H1 (cell line): ENCODE data around the gene CRYBG1. TPM values are rescaled to one million over a fixed set of nuclear protein-coding genes. Genes with fewer than 3 reads are reported as not detected.
"Not testable (repeated sequence)": the region's sequence is repeated elsewhere in the genome, so short reads cannot be mapped to it uniquely, and the experiment has no call there.

Source experiments
- CTCF ChIA-PET: fragments of 300-600 bp; sonication (Branson Sonifier 250); formaldehyde crosslinking; loops from one replicate; lab custom pipeline; 2021; ENCODE audit not compliant: partially characterized antibody; lab: Charles Lee
- POLR2A ChIA-PET: fragments of 300-600 bp; sonication (Branson Sonifier 250); formaldehyde crosslinking; loops from one replicate; lab custom pipeline; 2021; ENCODE audit warnings: inconsistent platforms; ENCODE audit not compliant: partially characterized antibody; lab: Charles Lee
- DNase-seq, 2 experiments: peaks; one replicate each; pipeline versions ENCODE4 v3.0.0 to v3.0.0-alpha.2; 2010 to 2022; ENCODE audit warnings: low spot score in 2 of 2, low read depth in 1 of 2, mixed read lengths in 1 of 2
- FAIRE-seq: peaks from 2 replicates; lab custom pipeline; 2011; peaks lifted over from hg19 to GRCh38; lab: Jason Lieb, UNC
- H2AFZ ChIP-seq: 2 replicates; pipeline ENCODE4 v1.8.1; 2012; ENCODE audit warnings: low read length, inconsistent platforms
- H2AK5ac ChIP-seq: 2 replicates; pipeline ENCODE4 v1.6.1; 2013; ENCODE audit warnings: low read depth, low read length
- H2BK120ac ChIP-seq: replicated peaks from 2 replicates; pipeline ENCODE3; 2013; ENCODE audit warnings: low read depth, low read length, inconsistent platforms
- H2BK12ac ChIP-seq: 2 replicates; pipeline ENCODE4 v1.6.1; 2013; ENCODE audit warnings: low read depth, low read length
- H2BK15ac ChIP-seq: 2 replicates; pipeline ENCODE4 v1.6.1; 2013; ENCODE audit warnings: low read length
- H2BK20ac ChIP-seq: 2 replicates; pipeline ENCODE4 v1.6.1; 2013; ENCODE audit warnings: low read length
- H2BK5ac ChIP-seq: 2 replicates; pipeline ENCODE4 v1.6.1; 2013; ENCODE audit warnings: low read depth, low read length
- H3K14ac ChIP-seq: 2 replicates; pipeline ENCODE4 v1.6.1; 2013; ENCODE audit warnings: inconsistent platforms; ENCODE audit not compliant: insufficient read length
- H3K18ac ChIP-seq: 2 replicates; pipeline ENCODE4 v1.6.1; 2013; ENCODE audit warnings: low read length; ENCODE audit errors: extremely low read depth
- H3K23ac ChIP-seq: 2 replicates; pipeline ENCODE4 v1.6.1; 2013; ENCODE audit warnings: inconsistent platforms; ENCODE audit not compliant: insufficient read length
- H3K23me2 ChIP-seq: 2 replicates; pipeline ENCODE4 v1.6.1; 2013; ENCODE audit warnings: low read depth, low read length
- H3K27ac ChIP-seq: 2 replicates; pipeline ENCODE4 v1.6.1; 2011; ENCODE audit warnings: low read depth, low read length, inconsistent platforms
- H3K27me3 ChIP-seq, 4 experiments: replicated peaks in 1 of 4; 1 replicate in 1 of 4; 2 replicates in 3 of 4; pipeline versions ENCODE4 v1.6.1 to v1.8.1; 2011 to 2013; ENCODE audit warnings: low read length in 3 of 4, mild to moderate bottlenecking in 3 of 4, inconsistent platforms in 2 of 4, mixed read lengths in 2 of 4, moderate library complexity in 1 of 4; ENCODE audit not compliant: control insufficient read depth in 3 of 4, insufficient read depth in 3 of 4; ENCODE audit errors: extremely low read depth in 1 of 4
- H3K36me3 ChIP-seq, 4 experiments: 2 replicates each; pipeline versions ENCODE4 v1.6.1 to v1.8.1; 2011 to 2013; ENCODE audit warnings: mild to moderate bottlenecking in 4 of 4, low read length in 3 of 4, moderate library complexity in 2 of 4, control low read depth in 1 of 4, inconsistent platforms in 1 of 4; ENCODE audit not compliant: insufficient read depth in 4 of 4, control insufficient read depth in 2 of 4
- H3K4ac ChIP-seq: replicated peaks from 2 replicates; pipeline ENCODE3; 2013; ENCODE audit warnings: low read length, low read depth, mixed read lengths, inconsistent platforms; ENCODE audit not compliant: insufficient read length
- H3K4me1 ChIP-seq, 4 experiments: replicated peaks in 1 of 4; 1 replicate in 1 of 4; 2 replicates in 3 of 4; pipeline versions ENCODE4 v1.6.1 to v1.8.1; 2011 to 2013; ENCODE audit warnings: low read length in 3 of 4, inconsistent platforms in 2 of 4, mixed read lengths in 1 of 4; ENCODE audit not compliant: insufficient read depth in 4 of 4, control insufficient read depth in 3 of 4
- H3K4me2 ChIP-seq, 2 experiments: 2 replicates each; pipeline versions ENCODE4 v1.6.1 to v1.8.1; 2011 to 2013; ENCODE audit warnings: low read depth in 2 of 2, low read length in 2 of 2, control low read depth in 1 of 2, inconsistent platforms in 1 of 2, mild to moderate bottlenecking in 1 of 2; ENCODE audit not compliant: insufficient read depth in 1 of 2
- H3K4me3 ChIP-seq, 4 experiments: fragments of 200-600, 300-600 bp in 1 of 4; sonication (generic), shearing (Covaris generic), sonication (Bioruptor Twin) in 1 of 4; 2 replicates each; pipeline versions ENCODE4 v1.5.1 to v1.8.1; 2011 to 2016; ENCODE audit warnings: low read length in 4 of 4, low read depth in 3 of 4, control low read depth in 2 of 4, inconsistent platforms in 2 of 4, mild to moderate bottlenecking in 2 of 4, mixed read lengths in 1 of 4, moderate library complexity in 1 of 4; ENCODE audit not compliant: insufficient read depth in 2 of 4; ENCODE audit errors: extremely low read depth in 1 of 4
- H3K56ac ChIP-seq: replicated peaks from 2 replicates; pipeline ENCODE3; 2013; ENCODE audit warnings: low read depth, mild to moderate bottlenecking, mixed read lengths, low read length, inconsistent platforms; ENCODE audit not compliant: insufficient read length
- H3K79me1 ChIP-seq: 2 replicates; pipeline ENCODE4 v1.6.1; 2013; ENCODE audit warnings: low read depth, low read length, control low read depth
- H3K79me2 ChIP-seq, 2 experiments: 2 replicates each; pipeline versions ENCODE4 v1.6.1 to v1.8.1; 2012 to 2013; ENCODE audit warnings: low read length in 2 of 2, mild to moderate bottlenecking in 2 of 2, inconsistent platforms in 1 of 2; ENCODE audit not compliant: insufficient read depth in 2 of 2, control insufficient read depth in 1 of 2
- H3K9ac ChIP-seq, 4 experiments: replicated peaks in 1 of 4; 1 replicate in 1 of 4; 2 replicates in 3 of 4; pipeline versions ENCODE4 v1.6.1 to v1.8.1; 2011 to 2013; ENCODE audit warnings: low read depth in 3 of 4, low read length in 3 of 4, control low read depth in 2 of 4, mild to moderate bottlenecking in 2 of 4, moderate library complexity in 2 of 4, inconsistent platforms in 1 of 4; ENCODE audit errors: extremely low read depth in 1 of 4
- H3K9me3 ChIP-seq, 2 experiments: 2 replicates each; pipeline versions ENCODE4 v1.6.1 to v1.8.1; 2012 to 2013; ENCODE audit warnings: mild to moderate bottlenecking in 2 of 2, moderate library complexity in 2 of 2, control low read depth in 1 of 2, inconsistent platforms in 1 of 2, low read depth in 1 of 2, low read length in 1 of 2, mixed read lengths in 1 of 2; ENCODE audit not compliant: insufficient read depth in 2 of 2
- H4K20me1 ChIP-seq, 2 experiments: replicated peaks in 1 of 2; 2 replicates each; pipeline versions ENCODE3 to v1.8.1; 2011 to 2013; ENCODE audit warnings: inconsistent platforms in 2 of 2, low read length in 2 of 2, mild to moderate bottlenecking in 1 of 2; ENCODE audit not compliant: insufficient read depth in 2 of 2, control insufficient read depth in 1 of 2
- H4K5ac ChIP-seq: 2 replicates; pipeline ENCODE4 v1.6.1; 2013; ENCODE audit warnings: low read length, low read depth, mixed read lengths, inconsistent platforms; ENCODE audit not compliant: insufficient read length
- H4K8ac ChIP-seq: 2 replicates; pipeline ENCODE4 v1.8.0; 2013; ENCODE audit warnings: mild to moderate bottlenecking, moderate library complexity, low read length, inconsistent platforms; ENCODE audit not compliant: insufficient read depth; ENCODE audit errors: extremely low read depth
- H4K91ac ChIP-seq: replicated peaks from 2 replicates; pipeline ENCODE3; 2013; ENCODE audit warnings: low read length, mixed read lengths, inconsistent platforms; ENCODE audit not compliant: insufficient read length
- WGBS, 2 experiments: shearing (Covaris generic) in 1 of 2; methylation state at CpG; one replicate each; pipeline versions ENCODE4 v1.1.6 to v1.1.7; 2013 to 2015; ENCODE audit warnings: low lambda C conversion rate in 2 of 2, mixed read lengths in 2 of 2, inconsistent platforms in 1 of 2, low coverage in 1 of 2, missing lambda C conversion rate in 1 of 2; ENCODE audit not compliant: insufficient replicate concordance in 2 of 2, insufficient coverage in 1 of 2, insufficient read length in 1 of 2; ENCODE audit errors: extremely low coverage in 1 of 2, missing lambda C conversion rate in 1 of 2; 5-methylcytosine and 5-hydroxymethylcytosine counted together
- polyA plus RNA-seq, 7 experiments: library from polyadenylated mRNA; depleted of rRNA in 3 of 7; stranded (reverse) in 5 of 7; unstranded in 2 of 7; fragments of >200 nt in 5 of 7; fragments of 200-250 nt in 2 of 7; gene quantifications; 1 replicate in 5 of 7; 2 replicates in 1 of 7; 4 replicates in 1 of 7; pipeline versions ENCODE4 v1.2.1 to v1.2.3, GENCODE V29; 2011 to 2013; ENCODE audit warnings: missing spikeins in 2 of 7, mixed read lengths in 2 of 7
- total RNA-seq: library from RNA; stranded (reverse); fragmentation: NEBNext Ultra II Directional; extraction: Animal tissue kit (Norgen Biotek cat#: 25700); gene quantifications from 2 replicates; pipeline ENCODE4 v1.2.1, GENCODE V29; 2021

CRYBG1 gene
- total and polyA plus RNA-seq, 2 of the 8 experiments (the other 6 are each of a cell fraction or from before 2014, with no cell fraction given), result 2.2 to 11.6 TPM

DNA sequence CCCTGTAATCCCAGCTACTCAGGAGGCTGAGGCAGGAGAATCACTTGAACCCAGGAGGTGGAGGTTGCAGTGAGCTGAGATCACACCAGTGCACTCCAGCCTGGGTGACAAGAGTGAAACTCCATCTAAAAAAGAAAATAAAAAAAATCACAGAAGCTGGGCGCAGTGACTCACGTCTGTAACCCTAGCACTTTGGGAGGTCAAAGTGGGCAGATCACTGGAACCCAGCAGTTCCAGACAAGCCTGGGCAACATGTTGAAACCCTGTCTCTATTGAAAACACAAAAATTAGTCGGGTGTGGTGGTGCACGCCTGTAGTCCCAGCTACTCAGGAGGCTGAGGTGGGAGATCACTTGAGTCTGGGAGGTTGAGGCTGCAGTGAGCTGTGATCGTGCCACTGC lies 199.1 kb downstream of the CRYBG1 start:
- H4K5ac ChIP-seq, H2BK12ac ChIP-seq: not testable (repeated sequence)
- CTCF ChIA-PET, result interaction anchor here (0.6 to 1.4 kb wide), 9 partner anchors 9 to 220 kb away, joined by 3 to 5 read pairs (median 3); no protein-coding TSS in a partner anchor

More for the DNA sequence above, 199.1 kb downstream of the CRYBG1 start:
- 90% methylated on average over 5 of the region's 5 CpGs; no CpG with 5 or more reads in 1 of the 2 experiments for WGBS, 2 experiments
- H3K56ac ChIP-seq, H2AFZ ChIP-seq, H3K23me2 ChIP-seq, H3K79me2 ChIP-seq, H3K27me3 ChIP-seq, H3K14ac ChIP-seq, H3K79me1 ChIP-seq, H3K9me3 ChIP-seq, H3K4me3 ChIP-seq, FAIRE-seq, H2BK120ac ChIP-seq, POLR2A ChIA-PET, H3K4me2 ChIP-seq, H3K4ac ChIP-seq, H3K9ac ChIP-seq, H4K20me1 ChIP-seq, H2BK5ac ChIP-seq, H3K23ac ChIP-seq, H3K18ac ChIP-seq, H2BK15ac ChIP-seq, H2AK5ac ChIP-seq, DNase-seq, H4K91ac ChIP-seq, H2BK20ac ChIP-seq, H3K27ac ChIP-seq, H4K8ac ChIP-seq, H3K36me3 ChIP-seq: not testable (repeated sequence)
- peaks cover 0 to 10% (median 5%) of the 10 kb centered on the region in 4 experiments; a peak in 3 of 7 replicates for H3K4me1 ChIP-seq
